H9 (cell line): ENCODE results near the gene SULF2. TPM values are rescaled to one million over a fixed set of nuclear protein-coding genes. Genes with fewer than 3 reads are reported as not detected.

Source experiments
- DNase-seq: peaks from one replicate; pipeline ENCODE4 v3.0.0-alpha.2; 2017
- H2AFZ ChIP-seq: one replicate; pipeline ENCODE4 v1.6.1; 2013; ENCODE audit warnings: mild to moderate bottlenecking, low read length, control low read depth, moderate library complexity
- H2AK5ac ChIP-seq: 2 replicates; pipeline ENCODE4 v1.6.1; 2013; ENCODE audit warnings: low read length, control low read depth, mixed read lengths; ENCODE audit not compliant: insufficient read length
- H2BK120ac ChIP-seq: one replicate; pipeline ENCODE4 v1.6.1; 2013; ENCODE audit warnings: low read depth, mild to moderate bottlenecking, low read length, control low read depth, inconsistent platforms; ENCODE audit not compliant: poor library complexity, severe bottlenecking
- H2BK12ac ChIP-seq: 2 replicates; pipeline ENCODE4 v1.6.1; 2013; ENCODE audit warnings: low read length, control low read depth, mixed read lengths, low read depth; ENCODE audit not compliant: insufficient read length
- H2BK15ac ChIP-seq: 2 replicates; pipeline ENCODE4 v1.6.1; 2013; ENCODE audit warnings: low read depth, low read length, control low read depth
- H2BK20ac ChIP-seq: one replicate; pipeline ENCODE4 v1.6.1; 2013; ENCODE audit warnings: low read depth, mild to moderate bottlenecking, low read length, control low read depth, inconsistent platforms; ENCODE audit not compliant: poor library complexity, severe bottlenecking
- H2BK5ac ChIP-seq: 2 replicates; pipeline ENCODE4 v1.6.1; 2013; ENCODE audit warnings: low read length, control low read depth, mixed read lengths; ENCODE audit not compliant: insufficient read length
- H3K14ac ChIP-seq: 2 replicates; pipeline ENCODE4 v1.6.1; 2013; ENCODE audit warnings: low read length, control low read depth; ENCODE audit not compliant: insufficient read depth
- H3K18ac ChIP-seq: 2 replicates; pipeline ENCODE4 v1.6.1; 2013; ENCODE audit warnings: low read depth, mild to moderate bottlenecking, mixed read lengths, low read length, control low read depth; ENCODE audit not compliant: insufficient read length
- H3K23ac ChIP-seq: 2 replicates; pipeline ENCODE4 v1.6.1; 2013; ENCODE audit warnings: low read length, control low read depth, mixed read lengths, low read depth; ENCODE audit not compliant: insufficient read length
- H3K23me2 ChIP-seq: 2 replicates; pipeline ENCODE4 v1.6.1; 2013; ENCODE audit warnings: low read depth, mild to moderate bottlenecking, mixed read lengths, low read length, control low read depth; ENCODE audit not compliant: insufficient read length, poor library complexity, severe bottlenecking
- H3K27ac ChIP-seq: 2 replicates; pipeline ENCODE4 v1.5.1; 2013; ENCODE audit warnings: low read length, control low read depth, mixed read lengths, low read depth; ENCODE audit not compliant: insufficient read length
- H3K27me3 ChIP-seq: 2 replicates; pipeline ENCODE4 v1.6.1; 2013; ENCODE audit warnings: low read length, control low read depth, inconsistent platforms; ENCODE audit not compliant: insufficient read depth
- H3K4ac ChIP-seq: 2 replicates; pipeline ENCODE4 v1.6.1; 2013; ENCODE audit warnings: low read depth, mild to moderate bottlenecking, control low read depth, inconsistent platforms, low read length, moderate library complexity
- H3K4me1 ChIP-seq: 2 replicates; pipeline ENCODE4 v1.6.1; 2013; ENCODE audit warnings: low read length, control low read depth, inconsistent platforms; ENCODE audit not compliant: insufficient read depth
- H3K4me2 ChIP-seq: 2 replicates; pipeline ENCODE4 v1.6.1; 2013; ENCODE audit warnings: low read length, control low read depth, mixed read lengths; ENCODE audit not compliant: insufficient read length, insufficient read depth
- H3K56ac ChIP-seq: 2 replicates; pipeline ENCODE4 v1.6.1; 2013; ENCODE audit warnings: low read depth, mild to moderate bottlenecking, mixed read lengths, low read length, control low read depth; ENCODE audit not compliant: insufficient read length
- H3K79me1 ChIP-seq: 2 replicates; pipeline ENCODE4 v1.6.1; 2013; ENCODE audit warnings: low read depth, mild to moderate bottlenecking, moderate library complexity, low read length, control low read depth, inconsistent platforms; ENCODE audit not compliant: insufficient read depth, poor library complexity, severe bottlenecking
- H3K79me2 ChIP-seq: 2 replicates; pipeline ENCODE4 v1.6.1; 2013; ENCODE audit warnings: low read length, control low read depth, inconsistent platforms; ENCODE audit not compliant: insufficient read depth
- H3K9ac ChIP-seq: 2 replicates; pipeline ENCODE4 v1.6.1; 2013; ENCODE audit warnings: low read length, control low read depth, mixed read lengths; ENCODE audit not compliant: insufficient read length; ENCODE audit errors: extremely low read depth
- H3K9me3 ChIP-seq: one replicate; pipeline ENCODE4 v1.6.1; 2013; ENCODE audit warnings: low read depth, low read length, inconsistent platforms; ENCODE audit not compliant: control insufficient read depth
- H3T11ph ChIP-seq: one replicate; pipeline ENCODE4 v1.6.1; 2013; ENCODE audit warnings: mild to moderate bottlenecking, low read length, control low read depth, inconsistent platforms
- H4K20me1 ChIP-seq: one replicate; pipeline ENCODE4 v1.6.1; 2013; ENCODE audit not compliant: control insufficient read depth, insufficient read length, insufficient read depth
- H4K5ac ChIP-seq: 2 replicates; pipeline ENCODE4 v1.6.1; 2013; ENCODE audit warnings: low read depth, mild to moderate bottlenecking, mixed read lengths, low read length, control low read depth; ENCODE audit not compliant: insufficient read length
- H4K8ac ChIP-seq: replicated peaks from 2 replicates; pipeline ENCODE4 v1.6.1; 2013; ENCODE audit warnings: low read length, control low read depth, mixed read lengths, low read depth; ENCODE audit not compliant: insufficient read length
- H4K91ac ChIP-seq: 2 replicates; pipeline ENCODE4 v1.6.1; 2013; ENCODE audit warnings: low read depth, mild to moderate bottlenecking, moderate library complexity, mixed read lengths, low read length, control low read depth; ENCODE audit not compliant: insufficient read length
- H3K27ac Mint-ChIP-seq, 3 experiments: 2 replicates in 2 of 3; 3 replicates in 1 of 3; pipeline ENCODE4 v1.8.0; 2020 to 2021; ENCODE audit warnings: mixed read lengths in 3 of 3, mild to moderate bottlenecking in 1 of 3, moderate library complexity in 1 of 3
- H3K27me3 Mint-ChIP-seq: 2 replicates; pipeline ENCODE4 v1.8.0; 2021; ENCODE audit warnings: low read depth, mild to moderate bottlenecking, moderate library complexity, mixed read lengths
- H3K36me3 Mint-ChIP-seq, 3 experiments: 2 replicates in 2 of 3; 3 replicates in 1 of 3; pipeline ENCODE4 v1.8.0; 2020 to 2021; ENCODE audit warnings: low read depth in 3 of 3, mixed read lengths in 3 of 3; ENCODE audit not compliant: insufficient read depth in 1 of 3
- H3K4me1 Mint-ChIP-seq, 2 experiments: 2 replicates each; pipeline ENCODE4 v1.8.0; 2020; ENCODE audit warnings: mixed read lengths in 2 of 2
- H3K4me3 Mint-ChIP-seq, 2 experiments: 2 replicates in 1 of 2; 3 replicates in 1 of 2; pipeline ENCODE4 v1.8.0; 2020 to 2021; ENCODE audit warnings: mild to moderate bottlenecking in 2 of 2, mixed read lengths in 2 of 2, moderate library complexity in 1 of 2
- H3K9me3 Mint-ChIP-seq, 2 experiments: 2 replicates in 1 of 2; 3 replicates in 1 of 2; pipeline ENCODE4 v1.8.0; 2020; ENCODE audit warnings: mild to moderate bottlenecking in 2 of 2, mixed read lengths in 2 of 2, moderate library complexity in 1 of 2
- WGBS: extraction: QIAGEN DNeasy Blood & Tissue Kit; methylation state at CpG from one replicate; pipeline ENCODE4 v1.1.7; 2013; ENCODE audit warnings: missing lambda C conversion rate, low lambda C conversion rate, mixed read lengths; ENCODE audit not compliant: insufficient read length; ENCODE audit errors: extremely low coverage; 5-methylcytosine and 5-hydroxymethylcytosine counted together
- total RNA-seq: library from RNA; stranded (reverse); gene quantifications from 2 replicates; pipeline ENCODE4 v1.2.1, GENCODE V29; 2021
- TF ChIP-seq, protein P1 (sequence below): fragments of 200-600 bp; sonication (generic); conservative IDR thresholded peaks from 3 replicates; pipeline ENCODE4 v1.8.0; 2021; ENCODE audit warnings: antibody characterized with exemption, mild to moderate bottlenecking

The SULF2 gene
- total RNA-seq, 1 experiment from 2014 or later = 31.2 TPM

DNA sequence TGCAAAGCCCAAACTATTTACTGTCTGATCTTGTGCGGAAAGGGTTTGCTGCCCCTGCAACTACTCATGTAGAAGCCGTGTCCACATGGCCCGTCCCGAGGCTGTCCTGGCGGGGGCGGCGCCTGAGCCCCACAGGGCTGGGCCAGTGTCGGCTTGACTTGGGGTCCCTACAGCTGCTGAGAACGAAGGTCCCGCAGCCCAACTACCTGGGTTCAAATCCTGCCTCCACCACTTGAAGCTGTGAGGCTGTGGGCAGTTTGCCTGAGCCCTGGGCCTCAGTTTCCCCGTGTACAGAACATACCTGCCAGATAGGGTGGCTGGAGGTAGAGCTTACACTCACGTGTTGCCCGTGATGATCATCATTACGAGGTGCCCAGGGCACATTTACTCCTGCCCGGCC is 111.1 kb downstream of the SULF2 start:
- Mint-ChIP-seq H3K4me1 (peaks cover 4 to 17% of the 10 kb centered on the region in 2 experiments), H3K36me3 (peaks cover 0 to 2% (median 0%) of the 10 kb centered on the region in 3 experiments; a peak in 1 of 7 replicates), H3K27me3 (no peaks in the 10 kb centered on the region; the same call in none of the 2 replicates), H3K27ac (no peak overlapping the region), H3K9me3 (peaks cover 0 to 2% of the 10 kb centered on the region in 2 experiments; a peak in 1 of 5 replicates), H3K4me3 (no peak overlapping the region)
- no peaks in the 10 kb centered on the region for H3K79me2 ChIP-seq
- no peak overlapping the region for H4K8ac ChIP-seq
- H2BK120ac ChIP-seq = no peak overlapping the region
- H2AFZ ChIP-seq = no peak overlapping the region
- no peak overlapping the region for H3K4me2 ChIP-seq
- DNase-seq = no peak
- no peak overlapping the region for H2BK15ac ChIP-seq
- no peak overlapping the region for H3K27ac ChIP-seq
- no peak overlapping the region for H4K91ac ChIP-seq
- H3K79me1 ChIP-seq = no peaks in the 10 kb centered on the region
- H2BK5ac ChIP-seq = no peak overlapping the region
- no peak overlapping the region for H3K18ac ChIP-seq
- no peak overlapping the region for H3K4ac ChIP-seq
- no peak overlapping the region for H3K56ac ChIP-seq
- no peak overlapping the region for H3K9ac ChIP-seq
- H3K27me3 ChIP-seq = no peaks in the 10 kb centered on the region
- TF ChIP-seq, protein P1, sequence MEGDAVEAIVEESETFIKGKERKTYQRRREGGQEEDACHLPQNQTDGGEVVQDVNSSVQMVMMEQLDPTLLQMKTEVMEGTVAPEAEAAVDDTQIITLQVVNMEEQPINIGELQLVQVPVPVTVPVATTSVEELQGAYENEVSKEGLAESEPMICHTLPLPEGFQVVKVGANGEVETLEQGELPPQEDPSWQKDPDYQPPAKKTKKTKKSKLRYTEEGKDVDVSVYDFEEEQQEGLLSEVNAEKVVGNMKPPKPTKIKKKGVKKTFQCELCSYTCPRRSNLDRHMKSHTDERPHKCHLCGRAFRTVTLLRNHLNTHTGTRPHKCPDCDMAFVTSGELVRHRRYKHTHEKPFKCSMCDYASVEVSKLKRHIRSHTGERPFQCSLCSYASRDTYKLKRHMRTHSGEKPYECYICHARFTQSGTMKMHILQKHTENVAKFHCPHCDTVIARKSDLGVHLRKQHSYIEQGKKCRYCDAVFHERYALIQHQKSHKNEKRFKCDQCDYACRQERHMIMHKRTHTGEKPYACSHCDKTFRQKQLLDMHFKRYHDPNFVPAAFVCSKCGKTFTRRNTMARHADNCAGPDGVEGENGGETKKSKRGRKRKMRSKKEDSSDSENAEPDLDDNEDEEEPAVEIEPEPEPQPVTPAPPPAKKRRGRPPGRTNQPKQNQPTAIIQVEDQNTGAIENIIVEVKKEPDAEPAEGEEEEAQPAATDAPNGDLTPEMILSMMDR = no peak
- no CpG with 5 or more reads among the region's 15 CpGs for WGBS
- H2AK5ac ChIP-seq = no peak overlapping the region
- no peak overlapping the region for H2BK12ac ChIP-seq
- no peak overlapping the region for H2BK20ac ChIP-seq
- no peaks in the 10 kb centered on the region for H4K20me1 ChIP-seq
- no peak overlapping the region for H3K14ac ChIP-seq
- H3T11ph ChIP-seq = no peak overlapping the region
- no peak overlapping the region for H3K23ac ChIP-seq
- no peaks in the 10 kb centered on the region for H3K23me2 ChIP-seq
- no peaks in the 10 kb centered on the region for H3K4me1 ChIP-seq
- H4K5ac ChIP-seq = no peak overlapping the region
- H3K9me3 ChIP-seq = no peaks in the 10 kb centered on the region
